KBM-7 (cell line): Measurements from ENCODE around the gene SEC14L6.

ENCODE experiments used
- DNase-seq: peaks from one replicate; pipeline ENCODE4 v3.0.0-alpha.2; 2015
- in situ Hi-C: fragments of 300-500 bp; cut with MboI; formaldehyde crosslinking; loops from 2 replicates; pipeline ENCODE4 v1.14.3; 2020; ENCODE audit warnings: low sequenced_read_pairs, low pct_unique_long_range_greater_than_20kb, mixed read lengths

SEC14L6 gene

GRCh38 chr22:30508216-30508615 lies 38.3 kb downstream of the SEC14L6 start:
- DNase-seq: no peak
- in situ Hi-C loops: no loop called here

DNA sequence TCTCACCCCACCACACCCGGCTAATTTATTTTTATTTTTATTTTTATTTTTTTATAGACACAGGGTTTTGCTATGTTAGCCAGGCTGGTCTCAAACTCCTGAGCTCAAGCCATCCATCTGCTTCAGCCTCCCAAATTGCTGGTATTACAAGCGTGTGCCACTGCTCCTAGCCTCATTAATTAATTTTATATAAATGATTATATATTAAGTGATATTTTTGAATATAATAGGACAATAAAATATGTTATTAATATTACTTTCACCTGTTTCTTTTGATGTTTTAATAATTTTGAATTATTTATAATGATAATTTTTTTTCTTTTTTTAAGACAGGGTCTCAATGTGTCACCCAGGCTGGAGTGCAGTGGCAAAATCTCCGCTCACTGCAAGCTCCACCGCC lies 38.9 kb downstream of the SEC14L6 start:
- no peak for DNase-seq
- in situ Hi-C loops: no loop called here

DNA sequence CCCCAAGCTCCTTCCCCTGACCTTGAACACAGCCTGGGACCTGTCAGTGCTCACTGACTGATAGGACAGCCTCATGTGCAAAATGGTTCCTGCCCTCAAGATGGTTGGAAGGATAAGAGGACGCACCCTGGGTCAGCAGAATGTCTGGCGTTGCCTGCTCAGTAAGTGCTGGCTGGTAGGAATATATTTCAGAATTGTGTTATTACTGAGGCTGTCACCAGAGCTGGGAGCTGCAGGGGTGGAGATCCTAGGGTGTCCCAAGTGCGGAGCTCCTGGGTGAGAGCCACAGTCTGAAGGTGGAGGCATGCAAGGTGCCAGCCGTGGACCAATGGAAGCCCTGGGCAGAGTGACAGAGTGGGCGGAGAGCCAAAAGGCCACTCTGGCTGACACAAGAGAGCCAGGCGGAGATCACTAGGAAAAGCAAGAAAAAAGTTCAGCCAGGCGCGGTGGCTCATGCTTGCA lies 40.0 kb downstream of the SEC14L6 start:
- in situ Hi-C loops: no loop called here
- no peak for DNase-seq

DNA sequence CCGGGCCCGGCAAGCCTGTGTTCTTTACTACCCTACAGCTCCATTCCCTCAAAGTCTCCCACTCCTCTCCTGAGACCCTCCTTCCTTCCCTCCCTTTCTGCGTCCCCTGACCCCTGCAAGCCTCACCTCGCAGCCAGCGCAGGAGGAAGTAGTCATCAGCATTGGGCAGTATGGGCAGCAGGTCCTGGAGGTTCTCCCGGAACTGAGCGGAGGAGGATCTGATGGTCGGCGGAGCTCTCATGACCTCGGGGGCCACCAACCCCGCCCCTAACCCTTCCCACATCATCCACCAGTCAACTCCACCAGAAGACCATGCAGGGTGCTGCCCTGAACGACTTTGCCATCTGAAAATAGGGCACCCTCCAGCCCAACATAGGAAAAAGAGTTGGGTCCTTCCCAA lies 43.0 kb downstream of the SEC14L6 start:
- DNase-seq: no peak
- in situ Hi-C loops: no loop called here

DNA sequence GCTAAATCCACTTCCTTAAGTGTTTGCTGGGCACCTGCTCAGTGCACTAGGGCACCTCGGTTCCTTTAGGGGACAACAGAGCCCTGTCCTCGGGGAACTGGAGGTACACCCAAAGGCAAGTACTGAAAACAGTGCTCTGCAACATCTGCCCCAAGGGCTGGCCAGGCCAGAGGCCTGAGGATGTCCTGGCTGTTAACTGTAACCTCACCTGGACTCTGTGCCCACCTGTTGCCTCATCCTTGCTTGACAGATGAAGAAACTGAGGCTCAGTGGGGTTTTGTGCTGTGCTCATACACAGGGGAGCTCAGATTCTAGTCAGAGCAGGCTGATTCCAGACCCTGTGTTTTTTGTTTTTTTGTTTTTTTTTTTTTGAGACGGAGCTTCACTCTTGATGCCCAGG lies 43.6 kb downstream of the SEC14L6 start:
- in situ Hi-C loops: no loop called here
- DNase-seq: no peak

- in situ Hi-C loops: no loop called here
- DNase-seq: no peak
These were observed 44.4 kb downstream of the SEC14L6 start for GRCh38 chr22:30502153-30502552.

DNA sequence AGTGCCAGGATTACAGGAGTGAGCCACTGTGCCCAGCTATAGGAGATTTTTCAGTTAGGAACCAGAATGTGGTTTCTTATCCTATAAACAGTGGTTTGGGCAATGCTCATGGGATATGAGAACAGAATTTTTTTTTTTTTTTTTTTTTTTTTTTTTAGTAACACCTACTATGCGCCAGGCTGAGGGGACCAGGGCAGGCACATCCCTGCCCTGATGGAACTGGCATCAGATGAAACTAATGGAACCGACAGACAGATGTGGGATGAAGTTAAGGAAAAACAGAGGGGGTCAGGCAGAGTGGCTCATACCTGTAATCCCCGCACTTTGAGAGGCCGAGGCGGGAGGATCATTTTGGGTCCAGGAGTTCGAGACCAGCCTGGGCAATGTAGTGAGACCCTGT lies 45.9 kb downstream of the SEC14L6 start:
- in situ Hi-C loops: no loop called here
- DNase-seq: no peak

- in situ Hi-C loops: no loop called here
- DNase-seq: no peak
These were observed 48.9 kb downstream of the SEC14L6 start for GRCh38 chr22:30497466-30498150.

GRCh38 chr22:30495041-30495784 lies 51.3 kb downstream of the SEC14L6 start:
- in situ Hi-C loops: no loop called here
- DNase-seq: no peak

- no peak for DNase-seq
- in situ Hi-C loops: no loop called here
These were observed 54.4 kb downstream of the SEC14L6 start for GRCh38 chr22:30492144-30492543.

DNA sequence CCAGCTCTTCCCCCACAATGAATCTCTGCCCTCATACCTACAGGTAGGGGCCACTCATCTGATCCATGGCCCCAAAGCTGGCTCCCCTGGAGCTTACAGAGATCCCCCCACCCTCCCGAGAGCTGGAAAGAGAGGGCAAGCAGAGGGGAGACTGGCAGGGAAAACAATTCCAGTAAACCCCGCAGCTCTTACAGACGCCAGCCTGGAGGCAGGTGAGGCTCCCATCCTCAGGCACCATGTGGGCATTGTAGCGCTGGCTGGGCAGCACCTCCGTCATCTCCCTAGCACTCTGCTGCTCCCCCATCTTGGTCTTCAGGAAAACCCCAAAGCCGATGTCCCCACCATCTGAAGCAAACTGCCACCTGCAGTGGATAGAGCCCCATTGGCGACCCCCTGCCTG lies 55.2 kb downstream of the SEC14L6 start:
- DNase-seq: no peak

DNA sequence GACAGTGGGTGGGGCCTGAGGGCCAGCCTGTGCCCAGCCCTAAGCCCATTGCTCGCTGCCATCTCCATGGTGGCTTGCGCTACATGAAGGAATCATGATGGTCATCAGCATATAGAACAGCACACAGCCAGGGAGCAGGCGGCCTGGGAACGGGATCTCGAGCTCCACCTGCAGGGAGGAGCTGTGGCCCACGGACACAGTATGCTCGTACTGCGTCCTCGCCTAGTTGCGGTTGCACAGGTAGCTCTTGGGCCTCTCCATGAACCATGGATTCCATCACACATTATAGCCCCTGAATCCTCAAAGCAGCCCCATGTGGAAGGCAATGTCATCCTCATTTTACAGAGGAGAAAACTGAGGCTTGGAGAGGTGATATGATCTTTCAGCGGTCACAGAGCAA lies 56.1 kb downstream of the SEC14L6 start:
- no peak for DNase-seq
- in situ Hi-C loops: no loop called here

More for the DNA sequence above, 55.2 kb downstream of the SEC14L6 start:
- in situ Hi-C loops: no loop called here

DNA sequence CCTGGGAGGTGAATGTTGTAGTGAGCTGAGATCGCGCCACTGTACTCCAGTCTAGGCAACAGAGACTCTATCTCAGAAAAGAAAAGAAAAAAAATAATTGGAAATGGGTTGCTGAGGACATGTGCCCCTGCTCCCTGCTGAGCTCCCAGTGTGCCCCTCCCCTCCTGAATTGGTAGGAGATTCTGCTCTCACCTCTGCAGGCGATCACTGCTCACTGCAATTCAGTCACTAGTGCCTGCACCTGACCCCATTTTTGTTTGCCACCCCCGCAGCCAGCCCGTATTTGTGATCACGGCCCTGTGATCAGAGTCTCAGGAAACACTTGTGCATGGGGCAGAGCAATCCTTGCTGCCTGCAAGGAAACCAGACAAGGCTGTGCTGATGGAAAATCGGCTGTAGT lies 58.4 kb downstream of the SEC14L6 start:
- no peak for DNase-seq
- in situ Hi-C loops: no loop called here

- no peak for DNase-seq
- in situ Hi-C loops: no loop called here
These were observed 59.9 kb downstream of the SEC14L6 start for GRCh38 chr22:30486661-30487115.

DNA sequence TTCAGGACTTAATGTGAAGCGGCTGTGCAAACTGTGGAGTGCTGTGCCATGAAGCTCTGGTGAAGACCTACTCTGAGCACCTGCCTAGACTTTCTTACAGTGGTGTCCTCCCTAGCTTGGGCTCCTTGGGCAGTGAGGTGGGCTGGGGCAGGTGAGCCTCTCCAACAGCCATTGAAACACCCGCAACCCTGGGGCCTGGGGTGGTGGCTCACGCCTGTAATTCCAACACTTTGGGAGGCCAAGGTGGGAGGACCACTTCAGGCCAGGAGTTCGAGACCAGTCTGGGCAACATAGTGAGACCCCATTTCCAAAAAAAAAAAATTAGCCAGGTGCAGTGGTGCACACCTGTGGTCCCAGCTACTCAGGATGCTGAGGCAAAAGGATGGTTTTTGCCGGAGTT lies 60.4 kb downstream of the SEC14L6 start:
- in situ Hi-C loops: no loop called here

DNA sequence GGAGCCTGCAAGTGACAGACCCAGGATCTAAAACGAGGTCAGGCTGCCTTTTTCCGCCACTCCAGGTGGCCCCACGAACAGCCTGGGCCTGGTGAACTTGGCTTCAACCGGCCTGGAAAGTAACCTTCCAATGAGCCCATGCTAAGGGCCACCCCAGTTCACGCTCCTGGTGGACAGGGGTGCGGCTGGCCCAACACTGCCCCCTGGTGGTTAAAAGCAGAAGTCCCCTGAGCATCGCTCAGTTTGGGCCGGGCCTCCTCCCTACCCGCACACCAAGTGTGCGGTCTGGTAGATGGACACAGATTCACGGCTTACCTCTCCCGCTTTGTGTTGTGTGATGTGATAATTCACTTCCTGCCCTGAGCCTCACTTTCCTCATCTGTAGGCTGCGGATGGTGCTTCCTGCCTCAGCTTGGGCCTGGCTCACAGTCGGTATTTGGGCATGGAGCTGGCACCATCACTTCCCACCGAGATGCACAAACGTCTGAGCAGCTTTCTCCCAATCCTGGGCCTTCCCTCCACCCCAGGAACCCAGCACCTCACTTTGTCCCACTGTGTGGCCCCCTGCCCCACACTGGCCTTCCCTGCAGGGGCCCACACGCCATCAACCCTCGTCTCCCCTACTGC lies 61.1 kb downstream of the SEC14L6 start:
- in situ Hi-C loops: no loop called here
- peak; percentile 86 for DNase-seq

More for the DNA sequence above, 60.4 kb downstream of the SEC14L6 start:
- DNase-seq: no peak

- in situ Hi-C loops: no loop called here
- DNase-seq: peak; percentile 55
These were observed 63.4 kb downstream of the SEC14L6 start for GRCh38 chr22:30483169-30483568.

GRCh38 chr22:30481711-30482110 lies 64.8 kb downstream of the SEC14L6 start:
- DNase-seq: no peak
- in situ Hi-C loops: no loop called here

- in situ Hi-C loops: no loop called here
- DNase-seq: no peak
These were observed 66.6 kb downstream of the SEC14L6 start for GRCh38 chr22:30479981-30480380.
